Measurements from ENCODE around the gene DENND4A.

DENND4A gene

DNA sequence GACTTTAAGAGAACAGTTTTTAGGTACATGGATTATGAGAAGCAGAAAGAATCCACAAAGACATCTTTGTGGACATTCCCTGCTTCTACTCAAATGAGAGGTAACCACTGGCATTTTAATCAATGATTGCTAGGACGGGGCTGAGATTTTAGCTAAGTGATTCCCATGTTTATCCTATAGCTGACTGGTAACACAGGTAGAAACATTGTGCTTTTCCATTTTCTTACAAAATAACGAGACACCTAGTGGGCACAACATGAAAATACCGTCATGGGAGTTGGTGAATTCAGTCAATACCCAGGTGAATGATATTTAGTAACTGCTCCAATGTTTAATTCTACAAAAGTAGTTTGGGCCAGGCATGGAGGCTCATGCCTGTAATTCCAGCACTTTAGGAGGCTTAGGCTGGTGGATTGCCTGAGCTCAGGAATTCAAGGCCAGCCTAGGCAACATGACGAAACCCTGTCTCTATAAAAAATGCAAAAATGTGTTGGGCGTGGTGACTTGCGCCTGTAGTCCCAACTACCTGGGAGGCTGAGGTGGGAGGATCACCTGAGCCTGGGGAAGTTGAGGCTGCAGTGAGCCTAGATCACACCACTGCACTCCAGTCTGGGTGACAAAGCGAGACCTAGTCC lies 37.2 kb upstream of the DENND4A start:
- WGBS, 2 donors (ENCODE audit: extremely low coverage in 2 of 2, insufficient read length in 2 of 2, insufficient replicate concordance in 1 of 2): no CpG with 5 or more reads among the region's 7 CpGs
- no peak overlapping the region for H3K23ac ChIP-seq (ENCODE audit: low read depth, low read length, poor library complexity)
- no peak overlapping the region for H2AK5ac ChIP-seq (ENCODE audit: low read depth, low read length)
- H4K8ac ChIP-seq (ENCODE audit: low read depth, low read length): no peak overlapping the region
- H3K79me1 ChIP-seq (ENCODE audit: low read depth, low read length): no peaks in the 10 kb centered on the region
- H2BK120ac ChIP-seq (ENCODE audit: low read depth, low read length): no peak overlapping the region
- H3K9me3 ChIP-seq (replicated peaks in 1 of 2; ENCODE audit: control insufficient read depth in 2 of 2, insufficient read depth in 1 of 2, low read depth in 1 of 2, low read length in 2 of 2): no peaks in the 10 kb centered on the region
- no peak overlapping the region for H3K9ac ChIP-seq (ENCODE audit: low read depth, low read length, poor library complexity)
- no peaks in the 10 kb centered on the region for H3K36me3 ChIP-seq (replicated peaks in 1 of 2; ENCODE audit: control insufficient read depth in 2 of 2, insufficient read depth in 2 of 2, low read length in 2 of 2)
- no peak overlapping the region for H2BK5ac ChIP-seq (ENCODE audit: low read length)
- H3K14ac ChIP-seq (ENCODE audit: low read length): no peak overlapping the region
- no peaks in the 10 kb centered on the region for H3K27me3 ChIP-seq (ENCODE audit: control insufficient read depth in 3 of 3, insufficient read depth in 3 of 3, low read depth in 1 of 3, low read length in 3 of 3)
- no peak overlapping the region for H3K4me2 ChIP-seq (ENCODE audit: insufficient read depth, low read length, poor library complexity, severe bottlenecking)
- no peak overlapping the region for H3K27ac ChIP-seq (replicated peaks; ENCODE audit: low read length)
- H2BK12ac ChIP-seq (ENCODE audit: low read length): no peak overlapping the region
- no peak overlapping the region for H3K4ac ChIP-seq (ENCODE audit: low read length)
- H3K4me1 ChIP-seq (ENCODE audit: control insufficient read depth in 2 of 2, insufficient read depth in 1 of 2, low read depth in 1 of 2, low read length in 2 of 2): peaks cover 3 to 6% of the 10 kb centered on the region in 2 donors
- H4K91ac ChIP-seq (ENCODE audit: low read depth, low read length, poor library complexity): no peak overlapping the region
- DNase-seq (ENCODE audit: low spot score): no peak
- no peak overlapping the region for H2AFZ ChIP-seq (ENCODE audit: low read length)
- no peak overlapping the region for H3K4me3 ChIP-seq (ENCODE audit: low read length in 2 of 2)
- H3K18ac ChIP-seq (ENCODE audit: low read length): no peak overlapping the region
- H2BK15ac ChIP-seq (ENCODE audit: low read length): no peak overlapping the region

- Histone ChIP-seq H3K4me1 (ENCODE audit: control insufficient read depth in 2 of 2, insufficient read depth in 1 of 2, low read depth in 1 of 2, low read length in 2 of 2) (peaks cover 3 to 6% of the 10 kb centered on the region in 2 donors), H3K36me3 (replicated peaks in 1 of 2; ENCODE audit: control insufficient read depth in 2 of 2, insufficient read depth in 2 of 2, low read length in 2 of 2) (no peaks in the 10 kb centered on the region), H3K9ac (ENCODE audit: low read depth, low read length, poor library complexity) (no peak overlapping the region), H2BK12ac (ENCODE audit: low read length) (no peak overlapping the region), H2AK5ac (ENCODE audit: low read depth, low read length) (no peak overlapping the region), H3K79me1 (ENCODE audit: low read depth, low read length) (no peaks in the 10 kb centered on the region), H2BK120ac (ENCODE audit: low read depth, low read length) (no peak overlapping the region), H4K8ac (ENCODE audit: low read depth, low read length) (no peak overlapping the region), H3K23ac (ENCODE audit: low read depth, low read length, poor library complexity) (no peak overlapping the region), H4K91ac (ENCODE audit: low read depth, low read length, poor library complexity) (no peak overlapping the region), H3K9me3 (replicated peaks in 1 of 2; ENCODE audit: control insufficient read depth in 2 of 2, insufficient read depth in 1 of 2, low read depth in 1 of 2, low read length in 2 of 2) (no peaks in the 10 kb centered on the region), H2BK5ac (ENCODE audit: low read length) (no peak overlapping the region), H2BK15ac (ENCODE audit: low read length) (no peak overlapping the region), H3K14ac (ENCODE audit: low read length) (no peak overlapping the region), H3K27ac (replicated peaks; ENCODE audit: low read length) (no peak overlapping the region), H3K4me3 (ENCODE audit: low read length in 2 of 2) (no peak overlapping the region), H2AFZ (ENCODE audit: low read length) (no peak overlapping the region), H3K4me2 (ENCODE audit: insufficient read depth, low read length, poor library complexity, severe bottlenecking) (no peak overlapping the region), H3K27me3 (ENCODE audit: control insufficient read depth in 3 of 3, insufficient read depth in 3 of 3, low read depth in 1 of 3, low read length in 3 of 3) (no peaks in the 10 kb centered on the region), H3K18ac (ENCODE audit: low read length) (no peak overlapping the region), H3K4ac (ENCODE audit: low read length) (no peak overlapping the region)
- no peak for DNase-seq (ENCODE audit: low spot score)
- no CpG with 5 or more reads among the region's 2 CpGs for WGBS, 2 donors (ENCODE audit: extremely low coverage in 2 of 2, insufficient read length in 2 of 2, insufficient replicate concordance in 1 of 2)
These were observed 36.5 kb upstream of the DENND4A start for GRCh38 chr15:65828585-65828984.

DNA sequence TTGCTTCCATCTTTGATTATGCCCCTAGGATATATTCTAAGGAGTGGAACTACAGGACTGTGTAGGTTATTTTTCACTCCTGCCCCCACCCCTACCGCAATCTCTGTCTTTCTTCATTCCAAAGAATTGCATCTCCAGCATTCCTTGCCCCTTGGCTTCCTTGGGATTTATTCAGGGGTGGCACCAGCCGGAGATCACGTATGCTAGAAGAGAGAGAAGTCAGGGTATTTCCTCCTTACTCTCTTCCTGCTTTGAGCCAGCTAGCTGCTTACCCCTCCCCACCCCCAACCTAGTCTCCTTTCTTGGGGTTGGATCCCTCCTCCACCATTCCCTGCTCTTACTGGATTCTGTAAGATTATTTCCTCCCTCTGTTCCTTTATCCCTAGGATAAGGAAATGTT lies 35.0 kb upstream of the DENND4A start:
- Histone ChIP-seq H2BK15ac (ENCODE audit: low read length) (no peak overlapping the region), H2BK5ac (ENCODE audit: low read length) (no peak overlapping the region), H3K27ac (replicated peaks; ENCODE audit: low read length) (no peak overlapping the region), H4K8ac (ENCODE audit: low read depth, low read length) (no peak overlapping the region), H3K4me3 (ENCODE audit: low read length in 2 of 2) (no peak overlapping the region), H2AK5ac (ENCODE audit: low read depth, low read length) (no peak overlapping the region), H2BK12ac (ENCODE audit: low read length) (no peak overlapping the region), H3K23ac (ENCODE audit: low read depth, low read length, poor library complexity) (no peak overlapping the region), H3K9me3 (replicated peaks in 1 of 2; ENCODE audit: control insufficient read depth in 2 of 2, insufficient read depth in 1 of 2, low read depth in 1 of 2, low read length in 2 of 2) (no peaks in the 10 kb centered on the region), H2AFZ (ENCODE audit: low read length) (peak overlapping the region; percentile 33), H4K91ac (ENCODE audit: low read depth, low read length, poor library complexity) (no peak overlapping the region), H3K79me1 (ENCODE audit: low read depth, low read length) (no peaks in the 10 kb centered on the region), H3K18ac (ENCODE audit: low read length) (no peak overlapping the region), H3K9ac (ENCODE audit: low read depth, low read length, poor library complexity) (no peak overlapping the region), H2BK120ac (ENCODE audit: low read depth, low read length) (no peak overlapping the region), H3K36me3 (replicated peaks in 1 of 2; ENCODE audit: control insufficient read depth in 2 of 2, insufficient read depth in 2 of 2, low read length in 2 of 2) (no peaks in the 10 kb centered on the region), H3K4ac (ENCODE audit: low read length) (no peak overlapping the region), H3K4me2 (ENCODE audit: insufficient read depth, low read length, poor library complexity, severe bottlenecking) (no peak overlapping the region), H3K14ac (ENCODE audit: low read length) (no peak overlapping the region), H3K4me1 (ENCODE audit: control insufficient read depth in 2 of 2, insufficient read depth in 1 of 2, low read depth in 1 of 2, low read length in 2 of 2) (no peaks in the 10 kb centered on the region), H3K27me3 (ENCODE audit: control insufficient read depth in 3 of 3, insufficient read depth in 3 of 3, low read depth in 1 of 3, low read length in 3 of 3) (no peaks in the 10 kb centered on the region)
- whole genome bisulfite sequencing, 2 donors (ENCODE audit: extremely low coverage in 2 of 2, insufficient read length in 2 of 2, insufficient replicate concordance in 1 of 2): no CpG with 5 or more reads among the region's 3 CpGs
- no peak for DNase-seq (ENCODE audit: low spot score)

DNA sequence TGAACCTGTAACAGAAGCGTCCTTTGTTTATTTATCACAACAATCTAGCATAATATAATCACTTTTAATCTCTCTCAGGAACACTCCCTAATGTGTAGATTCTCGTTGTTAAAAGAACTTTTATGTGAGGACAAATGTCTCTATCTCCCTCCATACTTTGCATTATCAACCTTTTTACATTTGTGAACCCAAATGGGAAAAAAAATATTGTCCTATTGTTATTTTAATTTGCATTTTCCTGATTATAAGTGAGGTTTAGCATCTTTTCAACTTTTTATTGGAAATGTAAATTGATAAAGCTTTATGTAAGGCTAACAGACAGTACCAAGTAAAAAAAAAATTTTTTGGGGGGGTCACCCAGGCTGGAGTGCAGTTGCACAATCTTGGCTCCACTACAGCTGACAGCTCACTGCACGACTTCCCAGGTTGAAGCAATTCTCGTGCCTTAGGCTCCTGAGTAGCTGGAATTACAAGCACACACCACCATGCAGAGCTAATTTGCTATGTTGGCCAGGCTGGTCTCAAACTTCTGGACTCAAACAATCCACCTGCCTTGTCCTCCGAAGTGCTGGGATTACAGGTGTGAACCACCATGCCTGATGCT lies 33.0 kb upstream of the DENND4A start:
- no peaks in the 10 kb centered on the region for H3K79me1 ChIP-seq (ENCODE audit: low read depth, low read length)
- no peak overlapping the region for H2BK15ac ChIP-seq (ENCODE audit: low read length)
- H3K18ac ChIP-seq (ENCODE audit: low read length): no peak overlapping the region
- H3K14ac ChIP-seq (ENCODE audit: low read length): no peak overlapping the region
- no peak overlapping the region for H3K23ac ChIP-seq (ENCODE audit: low read depth, low read length, poor library complexity)
- no peak overlapping the region for H3K9ac ChIP-seq (ENCODE audit: low read depth, low read length, poor library complexity)
- H3K4me2 ChIP-seq (ENCODE audit: insufficient read depth, low read length, poor library complexity, severe bottlenecking): no peak overlapping the region
- H3K4ac ChIP-seq (ENCODE audit: low read length): no peak overlapping the region
- no peak overlapping the region for H2AFZ ChIP-seq (ENCODE audit: low read length)
- H2BK120ac ChIP-seq (ENCODE audit: low read depth, low read length): no peak overlapping the region
- no peak overlapping the region for H2BK5ac ChIP-seq (ENCODE audit: low read length)
- no peak overlapping the region for H3K4me3 ChIP-seq (ENCODE audit: low read length in 2 of 2)
- no peak overlapping the region for H2AK5ac ChIP-seq (ENCODE audit: low read depth, low read length)
- no CpG with 5 or more reads among the region's 5 CpGs for WGBS, 2 donors (ENCODE audit: extremely low coverage in 2 of 2, insufficient read length in 2 of 2, insufficient replicate concordance in 1 of 2)
- H2BK12ac ChIP-seq (ENCODE audit: low read length): no peak overlapping the region
- H3K4me1 ChIP-seq (ENCODE audit: control insufficient read depth in 2 of 2, insufficient read depth in 1 of 2, low read depth in 1 of 2, low read length in 2 of 2): no peaks in the 10 kb centered on the region
- H3K36me3 ChIP-seq (replicated peaks in 1 of 2; ENCODE audit: control insufficient read depth in 2 of 2, insufficient read depth in 2 of 2, low read length in 2 of 2): no peaks in the 10 kb centered on the region
- no peak overlapping the region for H4K8ac ChIP-seq (ENCODE audit: low read depth, low read length)
- H3K9me3 ChIP-seq (replicated peaks in 1 of 2; ENCODE audit: control insufficient read depth in 2 of 2, insufficient read depth in 1 of 2, low read depth in 1 of 2, low read length in 2 of 2): no peaks in the 10 kb centered on the region
- no peak for DNase-seq (ENCODE audit: low spot score)
- no peaks in the 10 kb centered on the region for H3K27me3 ChIP-seq (ENCODE audit: control insufficient read depth in 3 of 3, insufficient read depth in 3 of 3, low read depth in 1 of 3, low read length in 3 of 3)
- no peak overlapping the region for H4K91ac ChIP-seq (ENCODE audit: low read depth, low read length, poor library complexity)
- H3K27ac ChIP-seq (replicated peaks; ENCODE audit: low read length): no peak overlapping the region
